CD14-positive monocyte (primary cell): ENCODE measurements around the gene TAS1R2. TPM values are rescaled to one million over a fixed set of nuclear protein-coding genes. Genes with fewer than 3 reads are reported as not detected.

Experiments
- DNase-seq, 3 donors: peaks; one replicate each; pipeline ENCODE4 v3.0.0-alpha.2; 2011 to 2022
- H2AFZ ChIP-seq: 2 replicates; pipeline ENCODE4 v1.6.0; 2012; ENCODE audit warnings: mild to moderate bottlenecking, low read depth, low read length, inconsistent platforms; ENCODE audit not compliant: insufficient read depth, poor library complexity, severe bottlenecking
- H3K27ac ChIP-seq, 2 donors: 1 replicate in 1 of 2; 2 replicates in 1 of 2; pipeline ENCODE4 v1.5.1; 2012 to 2013; ENCODE audit warnings: low read length in 2 of 2, control low read depth in 1 of 2, inconsistent platforms in 1 of 2, low read depth in 1 of 2, mild to moderate bottlenecking in 1 of 2
- H3K27me3 ChIP-seq, 2 donors: one replicate each; pipeline versions ENCODE4 v1.6.0 to v1.6.1; 2011 to 2013; ENCODE audit warnings: low read length in 2 of 2; ENCODE audit not compliant: control insufficient read depth in 2 of 2, insufficient read depth in 2 of 2
- H3K36me3 ChIP-seq, 2 donors: replicated peaks in 1 of 2; 1 replicate in 1 of 2; 2 replicates in 1 of 2; pipeline versions ENCODE4 v1.5.1 to v1.6.1; 2012 to 2013; ENCODE audit warnings: low read length in 2 of 2, control low read depth in 1 of 2, inconsistent platforms in 1 of 2, mild to moderate bottlenecking in 1 of 2; ENCODE audit not compliant: insufficient read depth in 2 of 2, control insufficient read depth in 1 of 2
- H3K4me1 ChIP-seq, 2 donors: 1 replicate in 1 of 2; 2 replicates in 1 of 2; pipeline versions ENCODE4 v1.5.1 to v1.6.1; 2012 to 2013; ENCODE audit warnings: low read length in 2 of 2, control low read depth in 1 of 2, inconsistent platforms in 1 of 2, mild to moderate bottlenecking in 1 of 2, moderate library complexity in 1 of 2; ENCODE audit not compliant: insufficient read depth in 2 of 2, control insufficient read depth in 1 of 2
- H3K4me2 ChIP-seq: replicated peaks from 2 replicates; pipeline ENCODE3; 2012; ENCODE audit warnings: low read length, moderate library complexity, mild to moderate bottlenecking; ENCODE audit not compliant: poor library complexity, severe bottlenecking; ENCODE audit errors: extremely low read depth
- H3K4me3 ChIP-seq, 3 experiments: fragments of 200-600 bp in 1 of 3; sonication (generic) in 1 of 3; replicated peaks in 1 of 3; 1 replicate in 2 of 3; 2 replicates in 1 of 3; pipeline ENCODE4 v1.5.1; 2011 to 2013; ENCODE audit warnings: low read length in 3 of 3, mild to moderate bottlenecking in 3 of 3, control low read depth in 2 of 3, low read depth in 2 of 3, inconsistent platforms in 1 of 3, moderate library complexity in 1 of 3
- H3K79me2 ChIP-seq: 2 replicates; pipeline ENCODE4 v1.6.0; 2012; ENCODE audit warnings: mild to moderate bottlenecking, control low read depth, inconsistent platforms, low read length, moderate library complexity; ENCODE audit not compliant: insufficient read depth
- H3K9ac ChIP-seq: 2 replicates; pipeline ENCODE4 v1.6.0; 2017; ENCODE audit warnings: low read length, mild to moderate bottlenecking; ENCODE audit not compliant: insufficient read depth, poor library complexity, severe bottlenecking
- H3K9me3 ChIP-seq, 2 donors: replicated peaks in 1 of 2; 1 replicate in 1 of 2; 2 replicates in 1 of 2; pipeline versions ENCODE4 v1.5.1 to v1.6.1; 2012 to 2013; ENCODE audit warnings: low read length in 2 of 2, control low read depth in 1 of 2; ENCODE audit not compliant: control insufficient read depth in 1 of 2, insufficient read depth in 1 of 2
- H4K20me1 ChIP-seq: 2 replicates; pipeline ENCODE4 v1.6.0; 2012; ENCODE audit warnings: mild to moderate bottlenecking, low read length, control low read depth, moderate library complexity; ENCODE audit not compliant: insufficient read depth
- H3K27ac Mint-ChIP-seq, 7 donors: one replicate each; pipeline ENCODE4 v1.8.0; 2020; ENCODE audit warnings: mild to moderate bottlenecking in 7 of 7, mixed read lengths in 7 of 7, moderate library complexity in 6 of 7, inconsistent platforms in 2 of 7
- H3K27me3 Mint-ChIP-seq, 3 donors: one replicate each; pipeline ENCODE4 v1.8.0; 2021 to 2022; ENCODE audit warnings: low read depth in 3 of 3, mild to moderate bottlenecking in 3 of 3, mixed read lengths in 3 of 3, moderate library complexity in 3 of 3, inconsistent platforms in 1 of 3
- H3K36me3 Mint-ChIP-seq, 2 donors: one replicate each; pipeline ENCODE4 v1.8.0; 2020; ENCODE audit warnings: mixed read lengths in 2 of 2, inconsistent platforms in 1 of 2, mild to moderate bottlenecking in 1 of 2
- H3K4me1 Mint-ChIP-seq: one replicate; pipeline ENCODE4 v1.8.0; 2020; ENCODE audit warnings: mild to moderate bottlenecking, mixed read lengths
- H3K4me3 Mint-ChIP-seq, 2 donors: one replicate each; pipeline ENCODE4 v1.8.0; 2020; ENCODE audit warnings: mild to moderate bottlenecking in 2 of 2, mixed read lengths in 2 of 2, moderate library complexity in 1 of 2
- H3K9me3 Mint-ChIP-seq, 7 donors: one replicate each; pipeline ENCODE4 v1.8.0; 2020 to 2022; ENCODE audit warnings: mixed read lengths in 7 of 7, mild to moderate bottlenecking in 6 of 7, moderate library complexity in 6 of 7, inconsistent platforms in 2 of 7
- CTCF ChIP-seq: fragments of 200-600 bp; IDR thresholded peaks from one replicate; pipeline ENCODE4 v1.8.0; 2022; ENCODE audit warnings: antibody characterized with exemption, mild to moderate bottlenecking
- WGBS: methylation state at CpG from one replicate; pipeline ENCODE4 v1.1.5; 2013; ENCODE audit warnings: missing lambda C conversion rate; ENCODE audit not compliant: insufficient coverage; 5-methylcytosine and 5-hydroxymethylcytosine counted together
- intact Hi-C, 2 donors: fragments of 100-400 bp; cut with micrococcal nuclease; formaldehyde crosslinking; loops; one replicate each; pipeline versions ENCODE4 v1.15.0 to v1.15.1; 2023
- polyA plus RNA-seq, 3 donors: library from polyadenylated mRNA; depleted of rRNA in 1 of 3; unstranded in 2 of 3; stranded (reverse) in 1 of 3; fragments of 300-500 nt in 2 of 3; fragments of >200 nt in 1 of 3; fragmentation: Illumina TruSeq in 2 of 3; gene quantifications; 1 replicate in 2 of 3; 2 replicates in 1 of 3; pipeline ENCODE4 v1.2.3, GENCODE V29; 2012 to 2021

The TAS1R2 gene
- polyA plus RNA-seq, 3 donors, result not detected

- no peak for TF ChIP-seq CTCF
- Mint-ChIP-seq H3K4me1 (no peaks in the 10 kb centered on the region), H3K27me3 (peaks cover 0 to 4% (median 2%) of the 10 kb centered on the region in 3 donors), H3K4me3 (no peak overlapping the region), H3K27ac (no peak overlapping the region), H3K9me3 (no peaks in the 10 kb centered on the region), H3K36me3 (no peaks in the 10 kb centered on the region)
- intact Hi-C loops, result no loop called here
- Histone ChIP-seq H3K27me3 (no peaks in the 10 kb centered on the region), H3K4me3 (no peak overlapping the region), H2AFZ (no peak overlapping the region), H3K4me1 (no peaks in the 10 kb centered on the region), H3K4me2 (no peak overlapping the region), H4K20me1 (no peaks in the 10 kb centered on the region), H3K27ac (no peak overlapping the region), H3K9ac (no peak overlapping the region), H3K36me3 (no peaks in the 10 kb centered on the region), H3K9me3 (no peaks in the 10 kb centered on the region), H3K79me2 (no peaks in the 10 kb centered on the region)
- 88% methylated on average over 6 of the region's 6 CpGs for WGBS
- no peak for DNase-seq
Measured at GRCh38 chr1:18855573-18855972, 3.9 kb downstream of the TAS1R2 start.

- no peaks in the 10 kb centered on the region for H3K4me1 ChIP-seq
- H3K36me3 ChIP-seq, result no peaks in the 10 kb centered on the region
- Mint-ChIP-seq H3K27ac (no peak overlapping the region), H3K4me1 (no peaks in the 10 kb centered on the region), H3K27me3 (peaks cover 0 to 14% (median 2%) of the 10 kb centered on the region in 3 donors), H3K4me3 (no peak overlapping the region), H3K9me3 (no peaks in the 10 kb centered on the region), H3K36me3 (no peaks in the 10 kb centered on the region)
- intact Hi-C loops, result no loop called here
- H3K9me3 ChIP-seq, result no peaks in the 10 kb centered on the region
- no peak overlapping the region for H3K4me2 ChIP-seq
- no peak overlapping the region for H2AFZ ChIP-seq
- WGBS, result 88% methylated on average over 47 of the region's 49 CpGs
- H4K20me1 ChIP-seq, result no peaks in the 10 kb centered on the region
- no peaks in the 10 kb centered on the region for H3K27me3 ChIP-seq
- H3K79me2 ChIP-seq, result no peaks in the 10 kb centered on the region
- no peak for TF ChIP-seq CTCF
- H3K9ac ChIP-seq, result no peak overlapping the region
- H3K4me3 ChIP-seq, result no peak overlapping the region
- no peak overlapping the region for H3K27ac ChIP-seq
- no peak for DNase-seq
Measured at GRCh38 chr1:18854331-18855025, 5.0 kb downstream of the TAS1R2 start.
